Caco-2 (cell line): ENCODE results near the gene LIG1. TPM values are rescaled to one million over a fixed set of nuclear protein-coding genes. Genes with fewer than 3 reads are reported as not detected.
A peak's percentile ranks its signal among the peaks of the same experiment; 100 is the strongest.

Experiments
- BruUV-seq: library from RNA; stranded (reverse); fragments of 400-500 nt; replicated peaks from 2 replicates; lab custom pipeline; 2021; lab: Mats Ljungman, UMichigan
- CTCF ChIA-PET: fragments of 300-600 bp; sonication (Branson Sonifier 250); formaldehyde crosslinking; loops from one replicate; lab custom pipeline; 2022; ENCODE audit warnings: antibody characterized with exemption; lab: Charles Lee
- POLR2A ChIA-PET: fragments of 300-600 bp; sonication (Branson Sonifier 250); formaldehyde crosslinking; loops from one replicate; lab custom pipeline; 2022; ENCODE audit warnings: antibody characterized with exemption; lab: Charles Lee
- DNase-seq, 2 experiments: peaks; one replicate each; pipeline versions ENCODE4 v3.0.0 to v3.0.0-alpha.2; 2020 to 2022
- H3K27me3 ChIP-seq: replicated peaks from 2 replicates; pipeline ENCODE4 v1.6.0; 2011; ENCODE audit warnings: low read length; ENCODE audit not compliant: control insufficient read depth, insufficient read depth
- H3K36me3 ChIP-seq: 2 replicates; pipeline ENCODE4 v1.5.1; 2011; ENCODE audit warnings: low read length; ENCODE audit not compliant: control insufficient read depth, insufficient read depth
- H3K4me1 ChIP-seq: fragments of 250-450 bp; sonication (Bioruptor Pico); 2 replicates; pipeline ENCODE4 v1.5.1; 2020; ENCODE audit warnings: mild to moderate bottlenecking
- H3K4me3 ChIP-seq: 2 replicates; pipeline ENCODE4 v1.5.1; 2011; ENCODE audit warnings: low read depth, mild to moderate bottlenecking, control low read depth, low read length
- H3K9me3 ChIP-seq: fragments of 250-450 bp; sonication (Bioruptor Pico); 2 replicates; pipeline ENCODE4 v1.5.1; 2020; ENCODE audit warnings: mild to moderate bottlenecking, moderate library complexity
- H3K27ac Mint-ChIP-seq: one replicate; pipeline ENCODE4 v1.8.0; 2022; ENCODE audit warnings: mixed read lengths; ENCODE audit not compliant: unreplicated experiment
- H3K27me3 Mint-ChIP-seq: one replicate; pipeline ENCODE4 v1.8.0; 2022; ENCODE audit warnings: mixed read lengths; ENCODE audit not compliant: insufficient read depth, unreplicated experiment
- H3K36me3 Mint-ChIP-seq: one replicate; pipeline ENCODE4 v1.8.0; 2022; ENCODE audit warnings: mild to moderate bottlenecking, mixed read lengths; ENCODE audit not compliant: insufficient read depth, unreplicated experiment
- H3K4me1 Mint-ChIP-seq: one replicate; pipeline ENCODE4 v1.8.0; 2022; ENCODE audit warnings: low read depth, mixed read lengths; ENCODE audit not compliant: unreplicated experiment
- H3K4me3 Mint-ChIP-seq: one replicate; pipeline ENCODE4 v1.8.0; 2022; ENCODE audit warnings: mild to moderate bottlenecking, moderate library complexity, mixed read lengths; ENCODE audit not compliant: unreplicated experiment
- H3K9me3 Mint-ChIP-seq: one replicate; pipeline ENCODE4 v1.8.0; 2022; ENCODE audit warnings: mixed read lengths; ENCODE audit not compliant: unreplicated experiment
- CTCF ChIP-seq, 2 experiments: fragments of 200-600 bp in 1 of 2; IDR thresholded peaks; 1 replicate in 1 of 2; 2 replicates in 1 of 2; pipeline versions ENCODE4 v1.5.1 to v1.8.0; 2011 to 2022; ENCODE audit warnings: antibody characterized with exemption in 1 of 2, control low read depth in 1 of 2, inconsistent platforms in 1 of 2, low read depth in 1 of 2, low read length in 1 of 2, mild to moderate bottlenecking in 1 of 2, moderate library complexity in 1 of 2; ENCODE audit not compliant: insufficient read depth in 1 of 2, severe bottlenecking in 1 of 2, unreplicated experiment in 1 of 2
- intact Hi-C: fragments of 100-400 bp; cut with micrococcal nuclease; formaldehyde crosslinking; loops from one replicate; pipeline ENCODE4 v1.10.0; 2022; ENCODE audit not compliant: unreplicated experiment
- total RNA-seq: library from RNA; stranded (reverse); gene quantifications from 2 replicates; pipeline ENCODE4 v1.2.3, GENCODE V29; 2022

Gene LIG1
- total RNA-seq, 1 experiment from 2014 or later = 78.7 TPM

GRCh38 chr19:48190288-48190884, 20.2 kb upstream of the LIG1 start:
- H3K27me3 Mint-ChIP-seq = no peaks in the 10 kb centered on the region
- TF ChIP-seq CTCF (IDR thresholded peaks at IDR 0.05; ENCODE audit: insufficient read depth in 1 of 2, low read depth in 1 of 2, low read length in 1 of 2, severe bottlenecking in 1 of 2, unreplicated experiment in 1 of 2) = peak; percentile 65 to 77
- CTCF ChIA-PET = interaction anchor here (0.6 to 1.6 kb wide), 7 partner anchors 10 to 175 kb away, joined by 4 to 45 read pairs (median 5); partner anchors contain the start of gene CARD8
- H3K36me3 Mint-ChIP-seq = peaks cover 9% of the 10 kb centered on the region
- no TSS peak for BruUV-seq
- H3K4me3 Mint-ChIP-seq = peak overlapping the region; percentile 35
- H3K4me1 Mint-ChIP-seq = no peaks in the 10 kb centered on the region
- Histone ChIP-seq H3K4me3 (no peak overlapping the region), H3K36me3 (no peaks in the 10 kb centered on the region; the same call in 1 of the 2 replicates), H3K9me3 (no peaks in the 10 kb centered on the region), H3K4me1 (peaks cover 3% of the 10 kb centered on the region; the same call in 1 of the 2 replicates), H3K27me3 (no peaks in the 10 kb centered on the region)
- POLR2A ChIA-PET = interaction anchor here (0.6 to 1.6 kb wide), 3 partner anchors 13 to 1077 kb away, joined by 3 to 15 read pairs (median 3); partner anchors contain the start of gene ZC3H4
- intact Hi-C loops = loop anchor here (1.0 kb wide), 2 partner anchors 13 to 70 kb away; no protein-coding TSS in a partner anchor
- no peak overlapping the region for H3K27ac Mint-ChIP-seq
- peak; percentile 93 to 95 for DNase-seq
- H3K9me3 Mint-ChIP-seq = no peaks in the 10 kb centered on the region

- H3K36me3 Mint-ChIP-seq = peaks cover 9% of the 10 kb centered on the region
- Histone ChIP-seq H3K9me3 (peaks cover 5% of the 10 kb centered on the region; the same call in 1 of the 2 replicates), H3K4me1 (peaks cover 7% of the 10 kb centered on the region; the same call in 1 of the 2 replicates), H3K36me3 (no peaks in the 10 kb centered on the region; the same call in 1 of the 2 replicates), H3K4me3 (no peak overlapping the region), H3K27me3 (no peaks in the 10 kb centered on the region)
- peaks cover 3% of the 10 kb centered on the region for H3K9me3 Mint-ChIP-seq
- ChIA-PET POLR2A (no interaction called here), CTCF (no interaction called here)
- no peak for TF ChIP-seq CTCF (IDR thresholded peaks at IDR 0.05; ENCODE audit: insufficient read depth in 1 of 2, low read depth in 1 of 2, low read length in 1 of 2, severe bottlenecking in 1 of 2, unreplicated experiment in 1 of 2)
- H3K4me1 Mint-ChIP-seq = no peaks in the 10 kb centered on the region
- intact Hi-C loops = no loop called here
- no peak overlapping the region for H3K27ac Mint-ChIP-seq
- H3K27me3 Mint-ChIP-seq = no peaks in the 10 kb centered on the region
- no peak overlapping the region for H3K4me3 Mint-ChIP-seq
- no peak for DNase-seq
- BruUV-seq = no TSS peak
Measured at GRCh38 chr19:48186541-48186991, 16.4 kb upstream of the LIG1 start.

- peaks cover 10% of the 10 kb centered on the region for H3K9me3 ChIP-seq
- intact Hi-C loops = no loop called here
- Mint-ChIP-seq H3K4me3 (no peak overlapping the region), H3K36me3 (peaks cover 9% of the 10 kb centered on the region), H3K9me3 (peaks cover 8% of the 10 kb centered on the region), H3K4me1 (no peaks in the 10 kb centered on the region), H3K27ac (no peak overlapping the region), H3K27me3 (no peaks in the 10 kb centered on the region)
- TF ChIP-seq CTCF (IDR thresholded peaks at IDR 0.05; ENCODE audit: insufficient read depth in 1 of 2, low read depth in 1 of 2, low read length in 1 of 2, severe bottlenecking in 1 of 2, unreplicated experiment in 1 of 2) = no peak
- BruUV-seq = no TSS peak
- ChIA-PET CTCF (no interaction called here), POLR2A (no interaction called here)
- peaks cover 7% of the 10 kb centered on the region; the same call in 1 of the 2 replicates for H3K4me1 ChIP-seq
- no peaks in the 10 kb centered on the region; the same call in 1 of the 2 replicates for H3K36me3 ChIP-seq
- no peaks in the 10 kb centered on the region for H3K27me3 ChIP-seq
- no peak overlapping the region for H3K4me3 ChIP-seq
- no peak for DNase-seq
Measured at GRCh38 chr19:48186015-48186414, 15.9 kb upstream of the LIG1 start.
